HG02885 (cell line): ENCODE results near the gene KDM6A.
"Not testable (repeated sequence)": the region's sequence is repeated elsewhere in the genome, so short reads cannot be mapped to it uniquely, and the experiment has no call there.

Experiments used
- ATAC-seq: cut with Tn5 transposase; IDR thresholded peaks from one replicate; pipeline ENCODE4 v1.9.1; 2021; ENCODE audit warnings: mild to moderate bottlenecking; ENCODE audit not compliant: unreplicated experiment, poor library complexity

KDM6A gene

GRCh38 chrX:44884944-44885343 is 12.0 kb downstream of the KDM6A start:
- no peak for ATAC-seq

- no peak for ATAC-seq
These were observed 16.8 kb downstream of the KDM6A start for GRCh38 chrX:44889824-44890223.

GRCh38 chrX:44890247-44890646 is 17.3 kb downstream of the KDM6A start:
- no peak for ATAC-seq

GRCh38 chrX:44890687-44891086 is 17.7 kb downstream of the KDM6A start:
- not testable (repeated sequence) for ATAC-seq

GRCh38 chrX:44891642-44892041 is 18.7 kb downstream of the KDM6A start:
- ATAC-seq, result no peak

GRCh38 chrX:44896876-44897186 is 23.8 kb downstream of the KDM6A start:
- no peak for ATAC-seq

- ATAC-seq, result no peak
These were observed 24.6 kb downstream of the KDM6A start for GRCh38 chrX:44897539-44897938.

GRCh38 chrX:44898411-44899221 is 25.6 kb downstream of the KDM6A start:
- peak; percentile 55 for ATAC-seq

GRCh38 chrX:44899946-44900345 is 27.0 kb downstream of the KDM6A start:
- ATAC-seq, result no peak

- no peak for ATAC-seq
These were observed 30.1 kb downstream of the KDM6A start for GRCh38 chrX:44903107-44903506.

GRCh38 chrX:44903830-44904530 is 31.0 kb downstream of the KDM6A start:
- ATAC-seq, result peak; percentile 39

- ATAC-seq, result no peak
These were observed 31.6 kb downstream of the KDM6A start for GRCh38 chrX:44904542-44905115.

- peak; percentile 54 for ATAC-seq
These were observed 33.1 kb downstream of the KDM6A start for GRCh38 chrX:44906041-44906440.

- ATAC-seq, result peak; percentile 30
These were observed 33.6 kb downstream of the KDM6A start for GRCh38 chrX:44906542-44906941.

- no peak for ATAC-seq
These were observed 35.2 kb downstream of the KDM6A start for GRCh38 chrX:44908153-44908552.

- no peak for ATAC-seq
These were observed 35.8 kb downstream of the KDM6A start for GRCh38 chrX:44908827-44909226.

GRCh38 chrX:44910508-44910907 is 37.5 kb downstream of the KDM6A start:
- not testable (repeated sequence) for ATAC-seq

GRCh38 chrX:44911074-44911600 is 38.1 kb downstream of the KDM6A start:
- not testable (repeated sequence) for ATAC-seq

GRCh38 chrX:44913656-44914531 is 40.9 kb downstream of the KDM6A start:
- ATAC-seq, result peak; percentile 14

GRCh38 chrX:44914532-44915198 is 41.7 kb downstream of the KDM6A start:
- ATAC-seq, result peak; percentile 64
